Measurements from ENCODE around the gene MCTP2.

Gene MCTP2

GRCh38 chr15:94198633-94199032 lies 32.7 kb upstream of the MCTP2 start:
- no peak for DNase-seq (ENCODE audit: low spot score)
- TF ChIP-seq, protein P1, sequence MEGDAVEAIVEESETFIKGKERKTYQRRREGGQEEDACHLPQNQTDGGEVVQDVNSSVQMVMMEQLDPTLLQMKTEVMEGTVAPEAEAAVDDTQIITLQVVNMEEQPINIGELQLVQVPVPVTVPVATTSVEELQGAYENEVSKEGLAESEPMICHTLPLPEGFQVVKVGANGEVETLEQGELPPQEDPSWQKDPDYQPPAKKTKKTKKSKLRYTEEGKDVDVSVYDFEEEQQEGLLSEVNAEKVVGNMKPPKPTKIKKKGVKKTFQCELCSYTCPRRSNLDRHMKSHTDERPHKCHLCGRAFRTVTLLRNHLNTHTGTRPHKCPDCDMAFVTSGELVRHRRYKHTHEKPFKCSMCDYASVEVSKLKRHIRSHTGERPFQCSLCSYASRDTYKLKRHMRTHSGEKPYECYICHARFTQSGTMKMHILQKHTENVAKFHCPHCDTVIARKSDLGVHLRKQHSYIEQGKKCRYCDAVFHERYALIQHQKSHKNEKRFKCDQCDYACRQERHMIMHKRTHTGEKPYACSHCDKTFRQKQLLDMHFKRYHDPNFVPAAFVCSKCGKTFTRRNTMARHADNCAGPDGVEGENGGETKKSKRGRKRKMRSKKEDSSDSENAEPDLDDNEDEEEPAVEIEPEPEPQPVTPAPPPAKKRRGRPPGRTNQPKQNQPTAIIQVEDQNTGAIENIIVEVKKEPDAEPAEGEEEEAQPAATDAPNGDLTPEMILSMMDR (IDR thresholded peaks at IDR 0.05; ENCODE audit: extremely low read depth, missing control alignments) = no peak

DNA sequence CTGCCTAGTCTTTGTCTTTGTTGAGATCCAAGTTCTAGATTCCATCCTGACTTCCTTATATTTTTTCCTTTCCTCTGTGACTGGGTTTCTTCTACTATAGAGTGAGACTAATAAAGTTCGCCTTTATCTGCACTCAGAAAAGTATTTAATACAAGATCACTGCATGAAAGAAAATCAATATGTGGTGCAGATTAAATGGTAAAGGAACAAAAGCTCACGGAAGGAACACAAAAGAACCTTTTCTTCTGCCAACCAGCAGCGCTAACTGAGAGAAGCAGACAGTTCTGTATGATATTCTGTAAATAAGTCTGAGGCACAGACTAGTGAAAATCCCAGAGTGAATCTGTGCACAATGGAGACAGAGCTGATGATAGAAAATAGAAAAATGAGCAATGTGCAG lies 31.6 kb upstream of the MCTP2 start:
- TF ChIP-seq, protein P1 (IDR thresholded peaks at IDR 0.05; ENCODE audit: extremely low read depth, missing control alignments) = no peak
- DNase-seq (ENCODE audit: low spot score) = no peak

GRCh38 chr15:94203306-94203705 lies 28.1 kb upstream of the MCTP2 start:
- TF ChIP-seq, protein P1 (IDR thresholded peaks at IDR 0.05; ENCODE audit: extremely low read depth, missing control alignments) = no peak
- no peak for DNase-seq (ENCODE audit: low spot score)

- DNase-seq (ENCODE audit: low spot score) = no peak
- TF ChIP-seq, protein P1 (IDR thresholded peaks at IDR 0.05; ENCODE audit: extremely low read depth, missing control alignments) = no peak
Measured at GRCh38 chr15:94205366-94205765, 26.0 kb upstream of the MCTP2 start.

GRCh38 chr15:94206463-94207167 lies 24.7 kb upstream of the MCTP2 start:
- TF ChIP-seq, protein P1 (IDR thresholded peaks at IDR 0.05; ENCODE audit: extremely low read depth, missing control alignments) = no peak
- DNase-seq (ENCODE audit: low spot score) = no peak

DNA sequence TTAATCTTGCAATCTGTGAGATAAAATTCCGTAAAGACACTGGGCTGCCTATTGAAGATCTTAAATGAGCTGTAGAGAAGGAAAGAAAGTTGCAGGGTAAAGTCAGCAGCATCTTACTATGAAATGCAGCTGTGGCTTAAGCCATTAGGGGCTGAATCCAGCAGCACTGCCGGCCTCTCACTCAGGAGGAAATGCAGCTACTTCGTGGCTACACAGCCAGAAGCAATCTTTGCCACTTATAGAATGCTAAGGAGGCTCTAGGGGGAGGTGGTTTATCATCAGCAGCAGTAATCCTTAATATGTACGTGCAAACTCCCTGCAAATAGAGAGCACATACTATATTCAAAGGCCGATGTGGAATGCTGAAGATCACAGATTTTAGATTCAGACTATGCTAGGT lies 19.1 kb upstream of the MCTP2 start:
- DNase-seq (ENCODE audit: low spot score) = no peak
- TF ChIP-seq, protein P1 (IDR thresholded peaks at IDR 0.05; ENCODE audit: extremely low read depth, missing control alignments) = no peak

- no peak for DNase-seq (ENCODE audit: low spot score)
- TF ChIP-seq, protein P1 (IDR thresholded peaks at IDR 0.05; ENCODE audit: extremely low read depth, missing control alignments) = no peak
Measured at GRCh38 chr15:94225616-94226015, 5.7 kb upstream of the MCTP2 start.
